Cerebellar cortex (tissue), 1 donor: ENCODE results near the gene RNASE7.

ENCODE experiments used
- DNase-seq: peaks from one replicate; pipeline ENCODE4 v3.0.0-alpha.2; 2015; ENCODE audit warnings: low spot score

Gene RNASE7

DNA sequence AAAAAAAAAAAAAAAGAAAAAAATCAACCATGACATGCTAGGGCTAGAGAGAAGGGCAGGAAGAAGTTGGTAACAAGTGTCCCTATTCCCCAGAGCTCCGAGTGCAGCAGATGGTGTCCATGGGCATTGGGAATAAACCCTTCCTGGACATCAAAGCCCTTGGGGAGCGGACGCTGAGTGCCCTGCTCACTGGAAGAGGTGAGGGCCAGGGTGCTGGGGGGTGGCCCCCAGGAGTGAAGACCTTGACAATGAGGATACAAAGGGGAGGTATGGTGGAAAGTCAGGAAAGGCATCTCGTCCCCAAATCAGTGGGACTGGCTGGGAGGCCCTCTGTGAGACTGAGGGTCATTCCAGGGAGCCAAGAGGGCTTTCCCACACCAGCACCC is 44.7 kb downstream of the RNASE7 start:
- DNase-seq: no peak

- peak; percentile 94 for DNase-seq
Observed at GRCh38 chr14:21087294-21088091, 45.3 kb downstream of the RNASE7 start.

DNA sequence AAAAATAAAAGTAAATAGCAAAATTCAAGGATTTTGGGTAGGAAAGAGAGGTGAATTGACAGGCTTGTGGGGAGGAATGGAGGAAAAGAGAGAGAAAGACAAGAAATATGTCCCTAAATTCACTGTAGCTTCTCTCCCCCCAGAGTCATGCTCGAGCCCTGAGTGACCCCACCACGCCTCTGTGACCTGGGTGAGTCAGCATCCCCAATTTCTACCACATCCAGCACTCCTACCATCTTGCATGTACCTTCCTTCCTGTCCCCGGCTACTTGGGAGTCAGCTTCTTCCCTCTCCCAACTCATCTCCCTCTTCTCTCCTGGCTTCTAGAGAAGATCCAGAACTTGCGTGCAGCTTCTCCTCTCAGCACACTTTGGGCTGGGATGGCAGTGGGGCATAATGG is 46.5 kb downstream of the RNASE7 start:
- DNase-seq: no peak

DNA sequence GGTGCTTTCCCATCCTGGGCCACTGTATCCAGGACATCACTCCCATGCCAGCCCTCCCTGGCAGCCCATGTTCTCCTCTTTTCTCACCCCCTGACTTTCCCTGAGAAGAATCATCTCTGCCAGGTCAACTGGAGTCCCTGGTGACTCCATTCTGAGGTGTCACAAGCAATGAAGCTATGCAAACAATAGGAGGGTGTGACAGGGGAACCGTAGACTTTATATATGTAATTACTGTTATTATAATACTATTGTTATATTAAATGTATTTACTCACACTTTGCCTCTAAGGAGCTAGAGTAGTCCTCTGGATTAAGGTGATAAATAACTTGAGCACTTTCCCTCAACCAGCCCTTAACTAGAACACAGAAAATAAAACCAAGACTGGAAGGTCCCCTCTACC is 47.1 kb downstream of the RNASE7 start:
- no peak for DNase-seq

GRCh38 chr14:21089877-21090193 is 47.7 kb downstream of the RNASE7 start:
- DNase-seq: no peak

DNA sequence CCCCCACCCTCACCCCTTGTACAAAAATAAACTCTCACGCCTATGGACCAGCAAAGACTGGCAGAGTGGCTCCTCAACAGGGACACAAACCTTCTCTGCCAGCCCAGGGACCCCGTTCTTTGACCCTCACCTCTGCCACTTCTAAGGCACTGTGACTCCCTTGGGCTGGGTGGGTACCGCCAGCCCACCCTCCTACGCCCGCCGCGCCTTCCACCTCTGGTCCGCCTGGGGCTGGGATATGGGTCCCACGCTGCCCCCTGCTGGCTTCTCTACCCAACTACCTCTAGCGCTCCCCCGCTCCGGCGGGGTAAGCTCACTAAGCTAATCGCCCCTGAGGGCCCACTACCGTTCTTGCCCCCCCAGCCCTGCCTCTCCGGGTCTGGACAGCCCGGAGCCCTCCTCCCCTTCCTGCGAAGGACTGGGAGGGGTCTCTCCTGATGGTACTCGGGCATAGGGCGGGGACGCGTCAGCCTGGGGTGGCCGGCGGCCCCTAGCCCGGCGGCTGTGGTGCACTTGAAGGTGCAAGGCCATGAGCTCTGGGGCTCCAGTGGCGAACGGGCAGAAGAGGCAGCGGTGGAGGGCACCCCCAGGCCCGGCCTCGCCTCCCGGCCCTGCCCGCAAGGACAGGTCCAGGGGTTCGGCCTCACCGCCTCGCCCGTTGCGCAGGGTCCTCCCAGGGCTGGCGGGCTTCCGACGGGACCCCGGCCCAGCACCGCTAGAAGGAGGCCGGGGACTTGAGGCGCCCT is 48.2 kb downstream of the RNASE7 start:
- DNase-seq: no peak

DNA sequence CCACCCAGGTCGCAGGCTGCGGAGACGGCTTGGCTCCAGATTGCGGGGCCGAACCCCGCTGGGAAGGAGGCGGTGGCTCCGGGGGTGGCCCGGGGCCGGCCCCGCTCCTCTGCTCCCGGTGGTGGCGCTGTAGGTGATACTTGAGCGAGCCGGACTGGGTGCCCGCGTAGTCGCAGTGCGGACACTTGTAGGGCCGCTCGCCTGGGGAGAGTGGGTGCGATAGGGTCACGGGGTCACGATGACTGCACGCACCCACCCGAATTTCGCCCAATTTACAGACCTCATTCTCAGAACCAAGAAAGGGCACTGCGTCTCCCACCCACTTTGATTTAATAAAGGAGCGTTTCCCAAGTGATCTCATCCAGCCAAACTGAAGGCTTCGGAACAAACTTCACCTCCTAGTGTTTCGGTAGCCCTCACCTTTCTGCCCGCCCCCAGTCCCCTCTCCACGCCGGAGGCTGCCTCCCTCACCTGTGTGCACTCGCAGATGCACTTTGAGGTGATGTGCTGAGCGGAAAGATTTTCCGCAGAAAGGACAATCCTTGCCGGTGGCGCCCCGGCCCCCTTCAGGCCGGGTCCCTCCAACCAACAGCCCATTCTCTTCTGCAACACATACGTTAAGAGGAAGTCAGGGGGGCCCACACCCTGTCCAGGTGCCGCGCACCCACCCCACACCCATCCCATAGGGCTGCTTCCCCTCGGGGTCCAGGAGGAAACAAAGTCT is 48.9 kb downstream of the RNASE7 start:
- no peak for DNase-seq

- DNase-seq: no peak
Observed at GRCh38 chr14:21091821-21092272, 49.7 kb downstream of the RNASE7 start.

- DNase-seq: peak; percentile 72
Observed at GRCh38 chr14:21092273-21093011, 50.3 kb downstream of the RNASE7 start.

DNA sequence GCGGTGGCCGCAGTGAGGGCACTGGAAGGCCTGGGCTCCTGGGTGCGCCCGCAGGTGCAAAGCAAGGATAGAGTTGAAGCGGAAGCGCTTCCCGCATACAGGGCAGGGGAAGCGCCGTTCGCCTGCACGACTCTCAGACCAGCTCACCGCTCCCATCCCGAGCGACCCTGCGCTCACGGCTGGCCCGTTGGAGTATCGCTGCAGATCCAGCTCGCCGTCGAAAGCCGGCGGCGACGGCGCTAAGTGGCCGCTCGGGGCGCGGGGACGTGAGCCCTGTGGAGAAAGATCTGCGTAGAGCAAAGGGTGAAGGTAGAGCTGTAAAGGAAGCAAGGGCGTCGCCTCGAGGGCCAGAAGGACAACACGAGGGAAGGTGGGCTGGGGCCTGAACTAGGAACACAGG is 50.9 kb downstream of the RNASE7 start:
- DNase-seq: no peak
